ENCODE measurements around the gene SLC6A13.

The SLC6A13 gene

GRCh38 chr12:178829-179109 lies 83.9 kb downstream of the SLC6A13 start:
- DNase-seq (ENCODE audit: low read depth in 2 of 2): no peak

GRCh38 chr12:177980-178828 lies 84.4 kb downstream of the SLC6A13 start:
- no peak for DNase-seq (ENCODE audit: low read depth in 2 of 2)

- no peak for DNase-seq (ENCODE audit: low read depth in 2 of 2)
Measured at GRCh38 chr12:177336-177979, 85.2 kb downstream of the SLC6A13 start.

- DNase-seq (ENCODE audit: low read depth in 2 of 2): no peak
Measured at GRCh38 chr12:176321-177181, 86.1 kb downstream of the SLC6A13 start.

- DNase-seq (ENCODE audit: low read depth in 2 of 2): no peak
Measured at GRCh38 chr12:175759-176158, 86.9 kb downstream of the SLC6A13 start.

GRCh38 chr12:175250-175649 lies 87.4 kb downstream of the SLC6A13 start:
- no peak for DNase-seq (ENCODE audit: low read depth in 2 of 2)

GRCh38 chr12:174596-174995 lies 88.0 kb downstream of the SLC6A13 start:
- DNase-seq (ENCODE audit: low read depth in 2 of 2): no peak

- no peak for DNase-seq (ENCODE audit: low read depth in 2 of 2)
Measured at GRCh38 chr12:174124-174523, 88.5 kb downstream of the SLC6A13 start.

GRCh38 chr12:172732-173161 lies 89.9 kb downstream of the SLC6A13 start:
- DNase-seq (ENCODE audit: low read depth in 2 of 2): no peak

GRCh38 chr12:171743-172676 lies 90.6 kb downstream of the SLC6A13 start:
- DNase-seq (ENCODE audit: low read depth in 2 of 2): no peak

- no peak for DNase-seq (ENCODE audit: low read depth in 2 of 2)
Measured at GRCh38 chr12:171276-171675, 91.4 kb downstream of the SLC6A13 start.

Measured in stimulated activated CD8-positive, alpha-beta memory T cell treated with anti-CD3 and anti-CD28 coated beads, Interleukin-15, amount 100 ng/mL, for 48 hours (primary cell).